K562 (cell line): ENCODE results near the gene TFEC. TPM values are rescaled to one million over a fixed set of nuclear protein-coding genes. Genes with fewer than 3 reads are reported as not detected.

Experiments
- ATAC-seq: fragments of 200-7000 bp; cut with Tn5 transposase; 3 replicates; pipeline ENCODE4 v1.9.1; 2020; ENCODE audit warnings: moderate library complexity
- BruUV-seq: library from RNA; stranded (reverse); fragments of 400-500 nt; replicated peaks from 2 replicates; lab custom pipeline; 2021; lab: Mats Ljungman, UMichigan
- CTCF ChIA-PET: fragments of 300-600 bp; formaldehyde crosslinking; extraction: SDS; loops from one replicate; lab custom pipeline; 2021; ENCODE audit warnings: low intra/inter-chr PET ratio; lab: Yijun Ruan, JAX
- POLR2A ChIA-PET: fragments of 300-600, 350-650 bp; sonication (Branson Sonifier 250); formaldehyde crosslinking; extraction: SDS; loops from one replicate; lab custom pipeline; 2021; ENCODE audit warnings: antibody characterized with exemption, inconsistent platforms; lab: Yijun Ruan, JAX
- DNase-seq, 4 experiments: peaks; one replicate each; pipeline versions ENCODE4 v3.0.0 to v3.0.0-alpha.2; 2011 to 2018; ENCODE audit warnings: low spot score in 3 of 4, mixed read lengths in 3 of 4; ENCODE audit errors: extremely low read depth in 1 of 4
- FAIRE-seq: peaks from 2 replicates; lab custom pipeline; 2011; peaks lifted over from hg19 to GRCh38; lab: Jason Lieb, UNC
- H2AFZ ChIP-seq: 2 replicates; pipeline ENCODE4 v1.6.0; 2011; ENCODE audit warnings: low read depth, low read length, control low read depth, inconsistent platforms
- H3K27ac ChIP-seq: fragments of 200-600 bp; 3 replicates; pipeline ENCODE4 v1.8.0; 2011; ENCODE audit warnings: low read depth, mild to moderate bottlenecking, control low read depth, inconsistent platforms, low read length, moderate library complexity, mixed read lengths; ENCODE audit errors: extremely low read depth
- H3K27me3 ChIP-seq, 2 experiments: fragments of 300-600 bp in 1 of 2; 2 replicates in 1 of 2; 3 replicates in 1 of 2; pipeline versions ENCODE4 v1.6.0 to v1.8.0; 2011; ENCODE audit warnings: inconsistent platforms in 2 of 2, low read length in 2 of 2, mild to moderate bottlenecking in 1 of 2, mixed read lengths in 1 of 2, moderate library complexity in 1 of 2; ENCODE audit not compliant: control insufficient read depth in 2 of 2, insufficient read depth in 2 of 2
- H3K36me3 ChIP-seq: fragments of 300-600 bp; 3 replicates; pipeline ENCODE4 v1.8.0; 2011; ENCODE audit warnings: mild to moderate bottlenecking, low read length, inconsistent platforms; ENCODE audit not compliant: control insufficient read depth, insufficient read depth
- H3K4me1 ChIP-seq, 2 experiments: fragments of 200-600 bp in 1 of 2; replicated peaks in 1 of 2; 2 replicates in 1 of 2; 3 replicates in 1 of 2; pipeline versions ENCODE4 v1.5.1 to v1.8.0; 2011; ENCODE audit warnings: inconsistent platforms in 2 of 2, low read length in 2 of 2, mild to moderate bottlenecking in 1 of 2, mixed read lengths in 1 of 2, moderate library complexity in 1 of 2; ENCODE audit not compliant: control insufficient read depth in 2 of 2, insufficient read depth in 2 of 2
- H3K4me2 ChIP-seq: 2 replicates; pipeline ENCODE4 v1.6.1; 2011; ENCODE audit warnings: low read length, control low read depth, inconsistent platforms, mixed read lengths; ENCODE audit not compliant: insufficient read depth
- H3K4me3 ChIP-seq: fragments of 200-600 bp; sonication (generic), shearing (Covaris generic); 2 replicates; pipeline ENCODE4 v1.5.1; 2016; ENCODE audit warnings: control low read depth, inconsistent platforms
- H3K79me2 ChIP-seq: fragments of 200-600 bp; 3 replicates; pipeline ENCODE4 v1.8.0; 2011; ENCODE audit warnings: low read length, inconsistent platforms; ENCODE audit not compliant: control insufficient read depth, insufficient read depth
- H3K9ac ChIP-seq, 2 experiments: 2 replicates each; pipeline versions ENCODE4 v1.6.0 to v1.6.1; 2011; ENCODE audit warnings: low read depth in 2 of 2, low read length in 2 of 2, control low read depth in 1 of 2, inconsistent platforms in 1 of 2, mild to moderate bottlenecking in 1 of 2, mixed read lengths in 1 of 2; ENCODE audit not compliant: insufficient read depth in 1 of 2
- H3K9me1 ChIP-seq: one replicate; pipeline ENCODE4 v1.6.0; 2011; ENCODE audit warnings: inconsistent platforms, mild to moderate bottlenecking, low read length, moderate library complexity; ENCODE audit not compliant: control insufficient read depth, insufficient read depth
- H3K9me3 ChIP-seq: replicated peaks from 2 replicates; pipeline ENCODE4 v1.5.1; 2011; ENCODE audit warnings: low read depth, low read length, inconsistent platforms; ENCODE audit not compliant: control insufficient read depth, insufficient read depth
- H4K20me1 ChIP-seq: replicated peaks from 2 replicates; pipeline ENCODE4 v1.6.1; 2011; ENCODE audit warnings: low read length, inconsistent platforms, mixed read lengths; ENCODE audit not compliant: control insufficient read depth, insufficient read depth
- HDAC3 ChIP-seq: fragments of 450-650 bp; IDR thresholded peaks from 2 replicates; pipeline ENCODE4 v1.6.1; 2018; ENCODE audit warnings: borderline replicate concordance, mild to moderate bottlenecking, moderate library complexity; ENCODE audit not compliant: partially characterized antibody
- IFI16 ChIP-seq: fragments of 250-450 bp; sonication (Bioruptor Pico); IDR thresholded peaks from 2 replicates; pipeline ENCODE4 v2.1.2; 2022; ENCODE audit warnings: mild to moderate bottlenecking, inconsistent platforms
- MTA1 ChIP-seq: fragments of 450-650 bp; IDR thresholded peaks from 2 replicates; pipeline ENCODE4 v1.6.1; 2017; ENCODE audit warnings: borderline replicate concordance
- MXI1 ChIP-seq: IDR thresholded peaks from 2 replicates; pipeline ENCODE4 v1.6.1; 2011; ENCODE audit warnings: low read depth, mild to moderate bottlenecking, improper control_type of control experiment, low read length
- NBN ChIP-seq: fragments of 450-650 bp; IDR thresholded peaks from 2 replicates; pipeline ENCODE4 v1.6.1; 2016; ENCODE audit warnings: low read depth, mild to moderate bottlenecking
- NCOA1 ChIP-seq: fragments of 450-650 bp; IDR thresholded peaks from 2 replicates; pipeline ENCODE4 v1.6.1; 2016; ENCODE audit warnings: low read depth
- NFE2 ChIP-seq: IDR thresholded peaks from 2 replicates; pipeline ENCODE4 v1.6.1; 2014; ENCODE audit warnings: antibody characterized with exemption, low read depth
- POLR2B ChIP-seq: fragments of 450-650 bp; IDR thresholded peaks from 2 replicates; pipeline ENCODE4 v1.6.1; 2018; ENCODE audit warnings: low read depth; ENCODE audit not compliant: partially characterized antibody
- SIX5 ChIP-seq, 2 experiments: IDR thresholded peaks; 2 replicates each; pipeline ENCODE4 v1.6.1; 2011; ENCODE audit warnings: low read length in 2 of 2, borderline replicate concordance in 1 of 2, low read depth in 1 of 2, mild to moderate bottlenecking in 1 of 2, moderate library complexity in 1 of 2; ENCODE audit not compliant: insufficient read depth in 1 of 2
- SRSF7 ChIP-seq: fragments of 200-400 bp; formaldehyde crosslinking; optimal IDR thresholded peaks from 2 replicates; pipeline ENCODE3; 2017; ENCODE audit warnings: mild to moderate bottlenecking, low read depth, low read length
- TEAD4 ChIP-seq, 2 experiments: sonication (generic) in 1 of 2; formaldehyde crosslinking in 1 of 2; IDR thresholded peaks; 2 replicates each; pipeline versions ENCODE4 v1.6.1 to v1.8.0; 2012 to 2022; ENCODE audit warnings: borderline replicate concordance in 1 of 2, inconsistent platforms in 1 of 2, low read length in 1 of 2, mild to moderate bottlenecking in 1 of 2, missing genetic modification reagents in 1 of 2
- TFE3 ChIP-seq: fragments of 450-650 bp; formaldehyde crosslinking; IDR thresholded peaks from 2 replicates; pipeline ENCODE4 v1.4.0; 2020; ENCODE audit warnings: mild to moderate bottlenecking, mixed read lengths
- ZNF140 ChIP-seq: fragments of 250-450 bp; sonication (Bioruptor Pico); IDR thresholded peaks from 2 replicates; pipeline ENCODE4 v1.8.0; 2021; ENCODE audit warnings: moderate library complexity, mild to moderate bottlenecking, inconsistent platforms
- ZNF23 ChIP-seq: fragments of 250-450 bp; sonication (Bioruptor Pico); IDR thresholded peaks from 2 replicates; pipeline ENCODE4 v1.4.0; 2020; ENCODE audit warnings: mild to moderate bottlenecking
- ZNF280B ChIP-seq: fragments of 250-450 bp; sonication (Bioruptor Pico); IDR thresholded peaks from 2 replicates; pipeline ENCODE4 v1.5.1; 2021; ENCODE audit warnings: mild to moderate bottlenecking
- WGBS: fragments of 100-300 bp; shearing (Covaris generic); methylation state at CpG from one replicate; pipeline ENCODE4 v1.1.6; 2016; ENCODE audit warnings: low coverage, mixed read lengths; ENCODE audit not compliant: insufficient coverage; ENCODE audit errors: missing lambda C conversion rate; 5-methylcytosine and 5-hydroxymethylcytosine counted together
- in situ Hi-C: fragments of 300-500 bp; cut with MboI; formaldehyde crosslinking; loops from 4 replicates; pipeline ENCODE4 v1.15.0; 2018; ENCODE audit warnings: inconsistent platforms, mixed read lengths
- intact Hi-C: fragments of 100-400 bp; cut with micrococcal nuclease; formaldehyde crosslinking; loops from 2 replicates; pipeline ENCODE4 v1.14.2; 2022
- polyA plus RNA-seq, 8 experiments: library from polyadenylated mRNA; depleted of rRNA in 4 of 8; stranded (reverse) in 5 of 8; unstranded in 3 of 8; fragments of >200 nt; fragmentation: Nextera tagmentation in 2 of 8; fragmentation: Illumina TruSeq in 1 of 8; extraction: Ambion mirVana in 2 of 8; extraction: Trizol in 1 of 8; gene quantifications; 2 replicates each; pipeline versions ENCODE4 v1.2.1 to v1.2.3, GENCODE V29; 2011 to 2014; ENCODE audit warnings: inconsistent platforms in 1 of 8, missing spikeins in 1 of 8
- total RNA-seq, 7 experiments: library from RNA; depleted of rRNA in 6 of 7; stranded (reverse); fragments of >200 nt in 6 of 7; fragmentation: Illumina TruSeq in 2 of 7; extraction: Trizol in 2 of 7; gene quantifications; 2 replicates each; pipeline versions ENCODE4 v1.2.1 to v1.2.3, GENCODE V29; 2011 to 2021; ENCODE audit warnings: low replicate concordance in 1 of 7
- TF ChIP-seq, protein P1 (sequence below): sonication (generic); formaldehyde crosslinking; IDR thresholded peaks from 2 replicates; pipeline ENCODE4 v1.8.1; 2023; ENCODE audit warnings: mild to moderate bottlenecking, missing genetic modification reagents

The TFEC gene
- total and polyA plus RNA-seq, 9 of the 15 experiments (the other 6 are each of a cell fraction or from before 2014, with no cell fraction given): 0.01 TPM; not detected in 8

- no peak for TF ChIP-seq MXI1
- no peak for TF ChIP-seq ZNF140 (CRISPR knock-in tag)
- TF ChIP-seq POLR2B: no peak
- TF ChIP-seq NCOA1: no peak
These were observed 50.4 kb downstream of the TFEC start (continued) for GRCh38 chr7:115980159-115980558.

DNA sequence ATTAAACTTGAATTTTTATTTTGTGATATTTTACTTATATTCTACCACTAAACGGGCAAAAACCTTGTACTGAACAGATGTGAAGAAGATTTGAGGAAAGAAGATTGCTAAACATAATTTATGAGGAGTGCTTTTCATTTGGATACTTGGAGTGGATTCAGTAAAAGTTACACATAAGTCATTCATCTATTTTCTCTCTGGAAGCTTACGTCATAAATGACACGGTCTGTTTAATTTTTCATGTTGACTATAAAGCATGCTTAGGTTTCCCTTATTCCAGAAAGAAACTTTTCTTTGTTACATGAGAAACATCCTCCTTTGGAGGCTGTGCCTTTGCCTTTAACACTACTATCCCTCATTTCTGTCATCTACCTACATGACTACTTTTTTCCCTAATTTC, 53.9 kb downstream of the TFEC start:
- no peak for FAIRE-seq
- POLR2A ChIA-PET: no interaction called here

More for the DNA sequence above, 53.9 kb downstream of the TFEC start:
- H3K4me1 ChIP-seq: no peaks in the 10 kb centered on the region
- CTCF ChIA-PET: no interaction called here
- no peaks in the 10 kb centered on the region for H3K36me3 ChIP-seq
- intact Hi-C loops: no loop called here
- ATAC-seq (no peak), DNase-seq (no peak)
- TF ChIP-seq, protein P1, sequence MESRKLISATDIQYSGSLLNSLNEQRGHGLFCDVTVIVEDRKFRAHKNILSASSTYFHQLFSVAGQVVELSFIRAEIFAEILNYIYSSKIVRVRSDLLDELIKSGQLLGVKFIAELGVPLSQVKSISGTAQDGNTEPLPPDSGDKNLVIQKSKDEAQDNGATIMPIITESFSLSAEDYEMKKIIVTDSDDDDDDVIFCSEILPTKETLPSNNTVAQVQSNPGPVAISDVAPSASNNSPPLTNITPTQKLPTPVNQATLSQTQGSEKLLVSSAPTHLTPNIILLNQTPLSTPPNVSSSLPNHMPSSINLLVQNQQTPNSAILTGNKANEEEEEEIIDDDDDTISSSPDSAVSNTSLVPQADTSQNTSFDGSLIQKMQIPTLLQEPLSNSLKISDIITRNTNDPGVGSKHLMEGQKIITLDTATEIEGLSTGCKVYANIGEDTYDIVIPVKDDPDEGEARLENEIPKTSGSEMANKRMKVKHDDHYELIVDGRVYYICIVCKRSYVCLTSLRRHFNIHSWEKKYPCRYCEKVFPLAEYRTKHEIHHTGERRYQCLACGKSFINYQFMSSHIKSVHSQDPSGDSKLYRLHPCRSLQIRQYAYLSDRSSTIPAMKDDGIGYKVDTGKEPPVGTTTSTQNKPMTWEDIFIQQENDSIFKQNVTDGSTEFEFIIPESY (CRISPR knock-in tag): no peak
- TF ChIP-seq ZNF23 (no peak), TEAD4 (IDR thresholded peaks at IDR 0.05; ENCODE audit: low read length) (no peak), TEAD4 (CRISPR knock-in tag; IDR thresholded peaks at IDR 0.05; ENCODE audit: borderline replicate concordance) (no peak), SRSF7 (no peak), NFE2 (no peak), TFE3 (no peak), NBN (no peak), IFI16 (no peak), HDAC3 (no peak), SIX5 (IDR thresholded peaks at IDR 0.05; ENCODE audit: borderline replicate concordance in 1 of 2, insufficient read depth in 1 of 2, low read depth in 1 of 2, low read length in 2 of 2) (no peak), ZNF280B (CRISPR knock-in tag) (no peak), MTA1 (no peak)
- WGBS: 0% methylated on average over 3 of the region's 3 CpGs
- no peak overlapping the region for H3K4me2 ChIP-seq
- H3K27me3 ChIP-seq: no peaks in the 10 kb centered on the region
- H3K27ac ChIP-seq: no peak overlapping the region
- no peaks in the 10 kb centered on the region for H3K79me2 ChIP-seq
- H3K9ac ChIP-seq: no peak overlapping the region
- H4K20me1 ChIP-seq: no peaks in the 10 kb centered on the region
- H3K9me1 ChIP-seq: no peaks in the 10 kb centered on the region
- in situ Hi-C loops: no loop called here
- BruUV-seq: no TSS peak
- no peak overlapping the region for H2AFZ ChIP-seq
- H3K4me3 ChIP-seq: no peak overlapping the region
- peaks cover 3% of the 10 kb centered on the region; the same call in 1 of the 2 replicates for H3K9me3 ChIP-seq
